HepG2 (cell line): ENCODE measurements around the gene TKTL1. TPM values are rescaled to one million over a fixed set of nuclear protein-coding genes. Genes with fewer than 3 reads are reported as not detected.

Experiments
- ATAC-seq: fragments of 200-7000 bp; cut with Tn5 transposase; 3 replicates; pipeline ENCODE4 v1.9.1; 2020; ENCODE audit warnings: mild to moderate bottlenecking, moderate library complexity
- BruUV-seq: library from RNA; stranded (reverse); fragments of 400-500 nt; replicated peaks from 2 replicates; lab custom pipeline; 2021; lab: Mats Ljungman, UMichigan
- CTCF ChIA-PET: fragments of 300-600 bp; formaldehyde crosslinking; extraction: SDS; loops from one replicate; lab custom pipeline; 2021; ENCODE audit warnings: low total read pairs, inconsistent platforms, low intra/inter-chr PET ratio; lab: Yijun Ruan, JAX
- POLR2A ChIA-PET: fragments of 350-600 bp; sonication (Branson Sonifier 250); formaldehyde crosslinking; loops from one replicate; lab custom pipeline; 2020; ENCODE audit warnings: antibody characterized with exemption, inconsistent platforms; lab: Yijun Ruan, JAX
- DNase-seq: peaks from one replicate; pipeline ENCODE4 v3.0.0-alpha.2; 2015; ENCODE audit warnings: low spot score
- FAIRE-seq: peaks from 3 replicates; lab custom pipeline; 2011; peaks lifted over from hg19 to GRCh38; lab: Jason Lieb, UNC
- H2AFZ ChIP-seq: one replicate; pipeline ENCODE4 v1.6.1; 2011; ENCODE audit warnings: low read length, inconsistent platforms
- H3K27ac ChIP-seq: fragments of 300-600 bp; 3 replicates; pipeline ENCODE4 v1.8.0; 2011; ENCODE audit warnings: mixed run types, mild to moderate bottlenecking, mixed read lengths, low read length, inconsistent platforms; ENCODE audit not compliant: insufficient read depth; ENCODE audit errors: extremely low read length
- H3K27me3 ChIP-seq, 2 experiments: fragments of 200-600 bp in 1 of 2; 2 replicates in 1 of 2; 3 replicates in 1 of 2; pipeline versions ENCODE4 v1.6.0 to v1.8.0; 2011; ENCODE audit warnings: low read length in 2 of 2, mild to moderate bottlenecking in 2 of 2, moderate library complexity in 2 of 2, inconsistent platforms in 1 of 2; ENCODE audit not compliant: insufficient read depth in 2 of 2, control insufficient read depth in 1 of 2
- H3K36me3 ChIP-seq, 2 experiments: fragments of 200-600 bp in 1 of 2; replicated peaks in 1 of 2; 2 replicates in 1 of 2; 3 replicates in 1 of 2; pipeline versions ENCODE4 v1.5.1 to v1.8.0; 2011; ENCODE audit warnings: low read length in 2 of 2, inconsistent platforms in 1 of 2; ENCODE audit not compliant: insufficient read depth in 2 of 2, control insufficient read depth in 1 of 2
- H3K4me1 ChIP-seq: 2 replicates; pipeline ENCODE4 v1.5.1; 2012; ENCODE audit warnings: low read length, inconsistent platforms; ENCODE audit not compliant: insufficient read depth
- H3K4me2 ChIP-seq: 2 replicates; pipeline ENCODE4 v1.6.0; 2011; ENCODE audit warnings: low read depth, low read length, inconsistent platforms
- H3K4me3 ChIP-seq, 3 experiments: fragments of 200-600 bp in 1 of 3; sonication (generic), shearing (Covaris generic) in 1 of 3; replicated peaks in 1 of 3; 2 replicates each; pipeline ENCODE4 v1.5.1; 2011 to 2016; ENCODE audit warnings: low read length in 3 of 3, inconsistent platforms in 2 of 3, low read depth in 2 of 3, mild to moderate bottlenecking in 2 of 3, control low read depth in 1 of 3, mixed read lengths in 1 of 3; ENCODE audit not compliant: insufficient read depth in 1 of 3
- H3K79me2 ChIP-seq: one replicate; pipeline ENCODE4 v1.6.1; 2011; ENCODE audit warnings: low read length, inconsistent platforms; ENCODE audit not compliant: insufficient read depth
- H3K9ac ChIP-seq: 2 replicates; pipeline ENCODE4 v1.6.0; 2011; ENCODE audit warnings: mild to moderate bottlenecking, low read depth, low read length, inconsistent platforms; ENCODE audit not compliant: insufficient read depth
- H3K9me3 ChIP-seq: 2 replicates; pipeline ENCODE4 v1.5.1; 2012; ENCODE audit warnings: mild to moderate bottlenecking, low read length
- H4K20me1 ChIP-seq: 2 replicates; pipeline ENCODE4 v1.6.0; 2011; ENCODE audit warnings: inconsistent platforms, mild to moderate bottlenecking, low read length, moderate library complexity; ENCODE audit not compliant: insufficient read depth
- ARID2 ChIP-seq: sonication (generic); formaldehyde crosslinking; IDR thresholded peaks from 2 replicates; pipeline ENCODE4 v1.8.1; 2022; ENCODE audit warnings: mild to moderate bottlenecking, missing genetic modification reagents, borderline replicate concordance
- ELF1 ChIP-seq: sonication (generic); formaldehyde crosslinking; IDR thresholded peaks from 2 replicates; pipeline ENCODE4 v1.4.0; 2020; ENCODE audit warnings: missing genetic modification reagents
- FOXK2 ChIP-seq: fragments of 450-650 bp; IDR thresholded peaks from 2 replicates; pipeline ENCODE4 v1.6.1; 2016
- IRF9 ChIP-seq: sonication (generic); formaldehyde crosslinking; IDR thresholded peaks from 2 replicates; pipeline ENCODE4 v1.8.0; 2022; ENCODE audit warnings: missing genetic modification reagents, mild to moderate bottlenecking, borderline replicate concordance
- LRRFIP1 ChIP-seq: sonication (generic); formaldehyde crosslinking; conservative IDR thresholded peaks from 2 replicates; pipeline ENCODE4 v1.4.0; 2020; ENCODE audit warnings: missing genetic modification reagents
- MAF1 ChIP-seq: sonication (generic); formaldehyde crosslinking; IDR thresholded peaks from 2 replicates; pipeline ENCODE4 v1.5.0; 2020; ENCODE audit warnings: missing genetic modification reagents, borderline replicate concordance
- MXD4 ChIP-seq: IDR thresholded peaks from 2 replicates; pipeline ENCODE4 v1.6.1; 2016; ENCODE audit warnings: mild to moderate bottlenecking, missing biosample characterization, missing genetic modification reagents
- MZF1 ChIP-seq: sonication (generic); formaldehyde crosslinking; IDR thresholded peaks from 2 replicates; pipeline ENCODE4 v1.8.1; 2023; ENCODE audit warnings: mild to moderate bottlenecking, missing genetic modification reagents, borderline replicate concordance
- POLR2A ChIP-seq, 2 experiments: IDR thresholded peaks; 2 replicates each; pipeline ENCODE4 v1.6.1; 2011; ENCODE audit warnings: low read depth in 2 of 2, low read length in 2 of 2, mild to moderate bottlenecking in 1 of 2, moderate library complexity in 1 of 2; ENCODE audit not compliant: insufficient read depth in 1 of 2
- SOX6 ChIP-seq, 2 experiments: fragments of 450-650 bp in 1 of 2; sonication (generic) in 1 of 2; formaldehyde crosslinking in 1 of 2; IDR thresholded peaks; 2 replicates each; pipeline versions ENCODE4 v1.4.0 to v1.6.1; 2017 to 2020; ENCODE audit warnings: antibody characterized with exemption in 1 of 2, mild to moderate bottlenecking in 1 of 2, missing genetic modification reagents in 1 of 2
- TCF12 ChIP-seq, 2 experiments: fragments of 450-650 bp in 1 of 2; sonication (generic) in 1 of 2; formaldehyde crosslinking in 1 of 2; IDR thresholded peaks; 2 replicates each; pipeline versions ENCODE4 v1.6.1 to v1.8.0; 2017 to 2022; ENCODE audit warnings: antibody characterized with exemption in 1 of 2, mild to moderate bottlenecking in 1 of 2, missing genetic modification reagents in 1 of 2, moderate library complexity in 1 of 2
- THAP11 ChIP-seq: IDR thresholded peaks from 2 replicates; pipeline ENCODE4 v1.6.1; 2016; ENCODE audit warnings: missing biosample characterization, missing genetic modification reagents
- ZFP91 ChIP-seq: sonication (generic); formaldehyde crosslinking; IDR thresholded peaks from 2 replicates; pipeline ENCODE4 v1.9.0; 2022; ENCODE audit warnings: missing genetic modification reagents, mild to moderate bottlenecking, borderline replicate concordance
- ZNF441 ChIP-seq: sonication (generic); formaldehyde crosslinking; IDR thresholded peaks from 2 replicates; pipeline ENCODE4 v1.7.0; 2021; ENCODE audit warnings: missing genetic modification reagents, borderline replicate concordance
- ZNF580 ChIP-seq: IDR thresholded peaks from 2 replicates; pipeline ENCODE4 v1.6.1; 2016; ENCODE audit warnings: low read depth, borderline replicate concordance
- ZNF777 ChIP-seq: sonication (generic); formaldehyde crosslinking; IDR thresholded peaks from 2 replicates; pipeline ENCODE4 v1.4.0; 2020; ENCODE audit warnings: missing genetic modification reagents
- WGBS: methylation state at CpG from one replicate; pipeline ENCODE4 v1.1.6; 2017; ENCODE audit warnings: low lambda C conversion rate; 5-methylcytosine and 5-hydroxymethylcytosine counted together
- in situ Hi-C: cut with HindIII; loops from 2 replicates; pipeline ENCODE4 v1.10.0; 2017; ENCODE audit warnings: low pct_unique_long_range_greater_than_20kb; ENCODE audit not compliant: extremely low pct_ligation_motif_present
- intact Hi-C: fragments of 100-400 bp; cut with micrococcal nuclease; formaldehyde crosslinking; loops from one replicate; pipeline ENCODE4 v1.10.0; 2022; ENCODE audit not compliant: unreplicated experiment
- polyA plus RNA-seq, 8 experiments: library from polyadenylated mRNA; depleted of rRNA in 3 of 8; stranded (reverse) in 7 of 8; unstranded in 1 of 8; fragments of >200 nt; fragmentation: Illumina TruSeq in 4 of 8; extraction: Trizol in 4 of 8; gene quantifications; 2 replicates each; pipeline versions ENCODE4 v1.2.1 to v1.2.3, GENCODE V29; 2011 to 2016; ENCODE audit warnings: low read depth in 4 of 8, missing spikeins in 1 of 8, mixed read lengths in 1 of 8; ENCODE audit not compliant: insufficient read depth in 1 of 8
- total RNA-seq, 5 experiments: library from RNA; depleted of rRNA; stranded (reverse); fragments of >200 nt; fragmentation: Illumina TruSeq; extraction: Trizol; gene quantifications; 2 replicates each; pipeline ENCODE4 v1.2.3, GENCODE V29; 2016; ENCODE audit warnings: low read depth in 1 of 5

The TKTL1 gene
- total and polyA plus RNA-seq, 2 of the 13 experiments (the other 11 are each of a cell fraction or from before 2014, with no cell fraction given): not detected

GRCh38 chrX:154333837-154334271 lies 38.3 kb downstream of the TKTL1 start:
- no peak for TF ChIP-seq ARID2
- no peak for TF ChIP-seq ZNF441 (CRISPR knock-in tag)
- no peak for TF ChIP-seq ELF1
- no peak for TF ChIP-seq IRF9 (CRISPR knock-in tag)
- no peak for TF ChIP-seq ZNF580 (CRISPR knock-in tag)
- TF ChIP-seq ZNF777 (CRISPR knock-in tag): no peak
- TF ChIP-seq FOXK2: no peak
- no peak for TF ChIP-seq MZF1 (CRISPR knock-in tag)
- no peak for TF ChIP-seq MXD4
- no peak for TF ChIP-seq LRRFIP1 (CRISPR knock-in tag)
- no peak for TF ChIP-seq SOX6 (IDR thresholded peaks at IDR 0.05)
- no peak for TF ChIP-seq SOX6 (CRISPR knock-in tag; IDR thresholded peaks at IDR 0.05)
- no peak for TF ChIP-seq POLR2A (IDR thresholded peaks at IDR 0.05; ENCODE audit: insufficient read depth in 1 of 2, low read depth in 2 of 2, low read length in 2 of 2)
- no peak for TF ChIP-seq TCF12 (IDR thresholded peaks at IDR 0.05)
- no peak for TF ChIP-seq TCF12 (CRISPR knock-in tag; IDR thresholded peaks at IDR 0.05)
- TF ChIP-seq THAP11: no peak
- no peak for TF ChIP-seq MAF1 (CRISPR knock-in tag)
- no peak for TF ChIP-seq ZFP91 (CRISPR knock-in tag)
- CTCF ChIA-PET: no interaction called here
- H3K27ac ChIP-seq: no peak overlapping the region
- in situ Hi-C loops: no loop called here
- no peaks in the 10 kb centered on the region for H3K79me2 ChIP-seq
- intact Hi-C loops: no loop called here
- 29% methylated on average over 2 of the region's 6 CpGs for WGBS
- no peak overlapping the region for H2AFZ ChIP-seq
- no peaks in the 10 kb centered on the region for H3K4me1 ChIP-seq
- H3K4me2 ChIP-seq: no peak overlapping the region
- no peak for FAIRE-seq
- peaks cover 2 to 22% of the 10 kb centered on the region in 2 experiments; a peak in 2 of 5 replicates for H3K27me3 ChIP-seq
- no peak overlapping the region for H3K4me3 ChIP-seq
- DNase-seq: no peak
- POLR2A ChIA-PET: no interaction called here
- no TSS peak for BruUV-seq
- no peaks in the 10 kb centered on the region for H3K36me3 ChIP-seq
- ATAC-seq: no peak
- no peak overlapping the region for H3K9ac ChIP-seq
- no peaks in the 10 kb centered on the region for H4K20me1 ChIP-seq
- H3K9me3 ChIP-seq: no peaks in the 10 kb centered on the region
